ENCODE results near the gene USP24. TPM values are rescaled to one million over a fixed set of nuclear protein-coding genes. Genes with fewer than 3 reads are reported as not detected.

Gene USP24
- polyA plus RNA-seq, 1 of the 3 experiments (the other 2 are of a cell fraction), result 8.1 TPM

DNA sequence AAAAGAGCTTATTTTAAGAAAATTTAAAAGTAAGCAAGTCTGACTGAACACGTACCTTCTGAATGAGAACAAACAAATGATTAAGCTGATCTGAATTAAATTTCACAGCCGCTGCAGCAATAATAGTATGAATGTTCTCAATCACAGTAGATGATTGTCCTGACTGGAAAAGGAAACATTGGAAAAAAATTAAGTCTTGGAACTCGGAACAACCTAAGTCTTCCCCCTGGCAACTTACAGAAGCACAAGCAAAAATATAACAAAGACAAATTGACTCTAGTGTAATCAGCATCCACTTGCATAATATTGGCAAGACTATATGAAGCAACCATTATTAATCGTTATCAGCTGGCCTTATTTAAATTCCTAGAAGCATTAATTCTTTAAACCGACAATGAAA, 60.5 kb downstream of the USP24 start:
- no peak for DNase-seq
- Histone ChIP-seq H3K9me2 (no peaks in the 10 kb centered on the region; the same call in 1 of the 2 replicates), H4K20me1 (ENCODE audit: insufficient read depth) (no peaks in the 10 kb centered on the region), H3K79me2 (ENCODE audit: insufficient read depth) (no peaks in the 10 kb centered on the region), H3K9ac (no peak overlapping the region), H3K9me3 (no peaks in the 10 kb centered on the region), H3K4me3 (ENCODE audit: low read depth in 2 of 2, low read length in 1 of 2) (no peak overlapping the region), H3K27me3 (ENCODE audit: insufficient read depth) (no peaks in the 10 kb centered on the region), H3K36me3 (replicated peaks in 1 of 2; ENCODE audit: control insufficient read depth in 1 of 2, insufficient read depth in 2 of 2, low read length in 1 of 2) (peaks cover 73 to 91% of the 10 kb centered on the region in 2 experiments), H3K27ac (ENCODE audit: low read depth in 2 of 2, low read length in 1 of 2) (no peak overlapping the region), H3K4me1 (ENCODE audit: control insufficient read depth in 1 of 2, insufficient read depth in 2 of 2, low read depth in 1 of 2, low read length in 1 of 2) (peaks cover 0 to 2% of the 10 kb centered on the region in 2 experiments; a peak in 1 of 4 replicates), H3K4me2 (no peak overlapping the region), H3F3A (replicated peaks; ENCODE audit: insufficient read depth) (peaks cover 6% of the 10 kb centered on the region), H2AFZ (ENCODE audit: low read depth) (no peak overlapping the region)
- 94% methylated on average over 5 of the region's 5 CpGs for WGBS (ENCODE audit: low lambda C conversion rate)
- CTCF ChIA-PET, result interaction anchor here (2.1 to 3.7 kb wide), 2 partner anchors 15 to 123 kb away, joined by 10 to 22 read pairs; no protein-coding TSS in a partner anchor
- POLR2A ChIA-PET, result no interaction called here
- no peak for TF ChIP-seq TEAD4 (IDR thresholded peaks at IDR 0.05; ENCODE audit: borderline replicate concordance, insufficient read depth)
- TF ChIP-seq, protein P1, sequence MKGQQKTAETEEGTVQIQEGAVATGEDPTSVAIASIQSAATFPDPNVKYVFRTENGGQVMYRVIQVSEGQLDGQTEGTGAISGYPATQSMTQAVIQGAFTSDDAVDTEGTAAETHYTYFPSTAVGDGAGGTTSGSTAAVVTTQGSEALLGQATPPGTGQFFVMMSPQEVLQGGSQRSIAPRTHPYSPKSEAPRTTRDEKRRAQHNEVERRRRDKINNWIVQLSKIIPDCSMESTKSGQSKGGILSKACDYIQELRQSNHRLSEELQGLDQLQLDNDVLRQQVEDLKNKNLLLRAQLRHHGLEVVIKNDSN (IDR thresholded peaks at IDR 0.05; ENCODE audit: borderline replicate concordance, low read depth), result no peak
- TF ChIP-seq, protein P2, sequence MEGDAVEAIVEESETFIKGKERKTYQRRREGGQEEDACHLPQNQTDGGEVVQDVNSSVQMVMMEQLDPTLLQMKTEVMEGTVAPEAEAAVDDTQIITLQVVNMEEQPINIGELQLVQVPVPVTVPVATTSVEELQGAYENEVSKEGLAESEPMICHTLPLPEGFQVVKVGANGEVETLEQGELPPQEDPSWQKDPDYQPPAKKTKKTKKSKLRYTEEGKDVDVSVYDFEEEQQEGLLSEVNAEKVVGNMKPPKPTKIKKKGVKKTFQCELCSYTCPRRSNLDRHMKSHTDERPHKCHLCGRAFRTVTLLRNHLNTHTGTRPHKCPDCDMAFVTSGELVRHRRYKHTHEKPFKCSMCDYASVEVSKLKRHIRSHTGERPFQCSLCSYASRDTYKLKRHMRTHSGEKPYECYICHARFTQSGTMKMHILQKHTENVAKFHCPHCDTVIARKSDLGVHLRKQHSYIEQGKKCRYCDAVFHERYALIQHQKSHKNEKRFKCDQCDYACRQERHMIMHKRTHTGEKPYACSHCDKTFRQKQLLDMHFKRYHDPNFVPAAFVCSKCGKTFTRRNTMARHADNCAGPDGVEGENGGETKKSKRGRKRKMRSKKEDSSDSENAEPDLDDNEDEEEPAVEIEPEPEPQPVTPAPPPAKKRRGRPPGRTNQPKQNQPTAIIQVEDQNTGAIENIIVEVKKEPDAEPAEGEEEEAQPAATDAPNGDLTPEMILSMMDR (IDR thresholded peaks at IDR 0.05), result no peak
- TF ChIP-seq SMC3 (IDR thresholded peaks at IDR 0.05; ENCODE audit: low read depth, low read length), result no peak
- TF ChIP-seq, protein P3, sequence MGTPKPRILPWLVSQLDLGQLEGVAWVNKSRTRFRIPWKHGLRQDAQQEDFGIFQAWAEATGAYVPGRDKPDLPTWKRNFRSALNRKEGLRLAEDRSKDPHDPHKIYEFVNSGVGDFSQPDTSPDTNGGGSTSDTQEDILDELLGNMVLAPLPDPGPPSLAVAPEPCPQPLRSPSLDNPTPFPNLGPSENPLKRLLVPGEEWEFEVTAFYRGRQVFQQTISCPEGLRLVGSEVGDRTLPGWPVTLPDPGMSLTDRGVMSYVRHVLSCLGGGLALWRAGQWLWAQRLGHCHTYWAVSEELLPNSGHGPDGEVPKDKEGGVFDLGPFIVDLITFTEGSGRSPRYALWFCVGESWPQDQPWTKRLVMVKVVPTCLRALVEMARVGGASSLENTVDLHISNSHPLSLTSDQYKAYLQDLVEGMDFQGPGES (IDR thresholded peaks at IDR 0.05; ENCODE audit: low read depth, low read length), result no peak
- TF ChIP-seq MEF2A (IDR thresholded peaks at IDR 0.05; ENCODE audit: borderline replicate concordance, low read depth), result no peak
- TF ChIP-seq CHD2 (IDR thresholded peaks at IDR 0.05; ENCODE audit: low read length, partially characterized antibody), result no peak
- TF ChIP-seq, protein P4, sequence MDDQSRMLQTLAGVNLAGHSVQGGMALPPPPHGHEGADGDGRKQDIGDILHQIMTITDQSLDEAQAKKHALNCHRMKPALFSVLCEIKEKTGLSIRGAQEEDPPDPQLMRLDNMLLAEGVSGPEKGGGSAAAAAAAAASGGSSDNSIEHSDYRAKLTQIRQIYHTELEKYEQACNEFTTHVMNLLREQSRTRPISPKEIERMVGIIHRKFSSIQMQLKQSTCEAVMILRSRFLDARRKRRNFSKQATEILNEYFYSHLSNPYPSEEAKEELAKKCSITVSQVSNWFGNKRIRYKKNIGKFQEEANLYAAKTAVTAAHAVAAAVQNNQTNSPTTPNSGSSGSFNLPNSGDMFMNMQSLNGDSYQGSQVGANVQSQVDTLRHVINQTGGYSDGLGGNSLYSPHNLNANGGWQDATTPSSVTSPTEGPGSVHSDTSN (IDR thresholded peaks at IDR 0.05), result no peak

DNA sequence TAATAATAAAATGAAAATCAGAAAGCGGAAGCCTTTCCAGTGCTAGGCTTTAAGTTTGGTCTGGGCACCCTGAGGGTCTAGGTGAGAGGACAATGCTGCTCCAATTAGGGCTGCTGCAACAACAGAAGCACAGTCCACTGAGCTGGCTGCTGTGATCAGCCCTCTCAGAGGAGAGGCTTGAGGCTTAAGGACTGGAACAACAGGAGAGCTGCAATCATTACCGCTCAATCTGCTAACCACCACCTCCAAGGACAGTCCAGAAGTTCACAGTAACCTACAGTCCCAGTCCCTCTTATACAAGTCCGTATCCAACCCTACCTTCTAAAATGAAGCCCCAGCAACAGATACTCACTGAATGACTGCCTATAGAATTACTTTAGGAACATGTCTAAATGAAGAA, 62.1 kb downstream of the USP24 start:
- Histone ChIP-seq H3K9me3 (no peaks in the 10 kb centered on the region), H3K4me2 (no peak overlapping the region), H4K20me1 (ENCODE audit: insufficient read depth) (no peaks in the 10 kb centered on the region), H2AFZ (ENCODE audit: low read depth) (no peak overlapping the region), H3F3A (replicated peaks; ENCODE audit: insufficient read depth) (peaks cover 10% of the 10 kb centered on the region), H3K27me3 (ENCODE audit: insufficient read depth) (no peaks in the 10 kb centered on the region), H3K4me1 (ENCODE audit: control insufficient read depth in 1 of 2, insufficient read depth in 2 of 2, low read depth in 1 of 2, low read length in 1 of 2) (peaks cover 0 to 2% of the 10 kb centered on the region in 2 experiments; a peak in 1 of 4 replicates), H3K79me2 (ENCODE audit: insufficient read depth) (no peaks in the 10 kb centered on the region), H3K9ac (no peak overlapping the region), H3K9me2 (no peaks in the 10 kb centered on the region; the same call in 1 of the 2 replicates), H3K27ac (ENCODE audit: low read depth in 2 of 2, low read length in 1 of 2) (no peak overlapping the region), H3K4me3 (ENCODE audit: low read depth in 2 of 2, low read length in 1 of 2) (no peak overlapping the region), H3K36me3 (replicated peaks in 1 of 2; ENCODE audit: control insufficient read depth in 1 of 2, insufficient read depth in 2 of 2, low read length in 1 of 2) (peaks cover 72 to 91% of the 10 kb centered on the region in 2 experiments)
- TF ChIP-seq, protein P5, sequence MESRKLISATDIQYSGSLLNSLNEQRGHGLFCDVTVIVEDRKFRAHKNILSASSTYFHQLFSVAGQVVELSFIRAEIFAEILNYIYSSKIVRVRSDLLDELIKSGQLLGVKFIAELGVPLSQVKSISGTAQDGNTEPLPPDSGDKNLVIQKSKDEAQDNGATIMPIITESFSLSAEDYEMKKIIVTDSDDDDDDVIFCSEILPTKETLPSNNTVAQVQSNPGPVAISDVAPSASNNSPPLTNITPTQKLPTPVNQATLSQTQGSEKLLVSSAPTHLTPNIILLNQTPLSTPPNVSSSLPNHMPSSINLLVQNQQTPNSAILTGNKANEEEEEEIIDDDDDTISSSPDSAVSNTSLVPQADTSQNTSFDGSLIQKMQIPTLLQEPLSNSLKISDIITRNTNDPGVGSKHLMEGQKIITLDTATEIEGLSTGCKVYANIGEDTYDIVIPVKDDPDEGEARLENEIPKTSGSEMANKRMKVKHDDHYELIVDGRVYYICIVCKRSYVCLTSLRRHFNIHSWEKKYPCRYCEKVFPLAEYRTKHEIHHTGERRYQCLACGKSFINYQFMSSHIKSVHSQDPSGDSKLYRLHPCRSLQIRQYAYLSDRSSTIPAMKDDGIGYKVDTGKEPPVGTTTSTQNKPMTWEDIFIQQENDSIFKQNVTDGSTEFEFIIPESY (IDR thresholded peaks at IDR 0.05; ENCODE audit: borderline replicate concordance, low read depth), result no peak
- TF ChIP-seq SIN3A (IDR thresholded peaks at IDR 0.05; ENCODE audit: borderline replicate concordance, low read depth, low read length) (no peak), CHD2 (IDR thresholded peaks at IDR 0.05; ENCODE audit: low read length, partially characterized antibody) (no peak)
- TF ChIP-seq, protein P3 (IDR thresholded peaks at IDR 0.05; ENCODE audit: low read depth, low read length), result no peak
- POLR2A ChIA-PET, result no interaction called here
- DNase-seq, result no peak
- 98% methylated on average over 2 of the region's 3 CpGs for WGBS (ENCODE audit: low lambda C conversion rate)
- CTCF ChIA-PET, result interaction anchor here (0.9 to 3.7 kb wide), 6 partner anchors 9 to 124 kb away, joined by 3 to 22 read pairs (median 6); no protein-coding TSS in a partner anchor
